Vagina (tissue), 2 donors: ENCODE measurements around the gene SULF2. TPM values are rescaled to one million over a fixed set of nuclear protein-coding genes. Genes with fewer than 3 reads are reported as not detected.

Source experiments
- DNase-seq, 2 donors: peaks; one replicate each; pipeline ENCODE4 v3.0.0-alpha.2; 2017; ENCODE audit errors: extremely low spot score in 2 of 2
- H3K27ac ChIP-seq: fragments of 200-600 bp; sonication (generic); one replicate; pipeline ENCODE4 v1.5.1; 2019
- H3K27me3 ChIP-seq: fragments of 200-600 bp; sonication (generic); one replicate; pipeline ENCODE4 v1.5.1; 2019
- H3K36me3 ChIP-seq, 2 donors: fragments of 200-600 bp; sonication (generic); one replicate each; pipeline ENCODE4 v1.5.1; 2017 to 2019
- H3K4me1 ChIP-seq: fragments of 200-600 bp; sonication (generic); one replicate; pipeline ENCODE4 v1.5.1; 2019
- H3K4me3 ChIP-seq, 2 donors: fragments of 200-600 bp; sonication (generic); 1 replicate in 1 of 2; 2 replicates in 1 of 2; pipeline ENCODE4 v1.5.1; 2016 to 2019
- H3K9me3 ChIP-seq: fragments of 200-600 bp; sonication (generic); one replicate; pipeline ENCODE4 v1.5.1; 2019
- CTCF ChIP-seq, 3 experiments: fragments of 450-650 bp in 2 of 3; fragments of 200-600 bp in 1 of 3; sonication (generic) in 1 of 3; IDR thresholded peaks; one replicate each; pipeline ENCODE4 v1.5.1; 2017 to 2019; ENCODE audit warnings: antibody characterized with exemption in 3 of 3, mild to moderate bottlenecking in 2 of 3, moderate library complexity in 2 of 3
- POLR2A ChIP-seq, 2 donors: fragments of 450-650 bp; IDR thresholded peaks; one replicate each; pipeline ENCODE4 v1.6.1; 2017; ENCODE audit warnings: antibody characterized with exemption in 2 of 2, mild to moderate bottlenecking in 2 of 2, moderate library complexity in 2 of 2
- POLR2AphosphoS5 ChIP-seq, 2 donors: sonication (generic); formaldehyde crosslinking; IDR thresholded peaks; one replicate each; pipeline ENCODE4 v1.9.0; 2017; ENCODE audit warnings: antibody characterized with exemption in 2 of 2, mild to moderate bottlenecking in 2 of 2, low read depth in 1 of 2; ENCODE audit not compliant: insufficient read depth in 1 of 2
- intact Hi-C: fragments of 100-400 bp; cut with DNase I; formaldehyde crosslinking; loops from one replicate; pipeline ENCODE4 v1.15.1; 2023
- total RNA-seq: library from RNA; depleted of rRNA; stranded (reverse); fragments of >200 nt; gene quantifications from one replicate; pipeline ENCODE4 v1.2.3, GENCODE V29; 2016

Gene SULF2
- total RNA-seq, 1 donor from 2014 or later: 157 TPM

GRCh38 chr20:47665221-47665991, 119.9 kb downstream of the SULF2 start:
- H3K27me3 ChIP-seq: no peaks in the 10 kb centered on the region
- H3K36me3 ChIP-seq: peaks cover 0 to 44% of the 10 kb centered on the region in 2 donors
- DNase-seq: no peak
- TF ChIP-seq CTCF (IDR thresholded peaks at IDR 0.05): no peak
- peaks cover 11% of the 10 kb centered on the region for H3K4me1 ChIP-seq
- intact Hi-C loops: no loop called here
- no peak overlapping the region for H3K27ac ChIP-seq
- no peaks in the 10 kb centered on the region for H3K9me3 ChIP-seq
- H3K4me3 ChIP-seq: no peak overlapping the region

DNA sequence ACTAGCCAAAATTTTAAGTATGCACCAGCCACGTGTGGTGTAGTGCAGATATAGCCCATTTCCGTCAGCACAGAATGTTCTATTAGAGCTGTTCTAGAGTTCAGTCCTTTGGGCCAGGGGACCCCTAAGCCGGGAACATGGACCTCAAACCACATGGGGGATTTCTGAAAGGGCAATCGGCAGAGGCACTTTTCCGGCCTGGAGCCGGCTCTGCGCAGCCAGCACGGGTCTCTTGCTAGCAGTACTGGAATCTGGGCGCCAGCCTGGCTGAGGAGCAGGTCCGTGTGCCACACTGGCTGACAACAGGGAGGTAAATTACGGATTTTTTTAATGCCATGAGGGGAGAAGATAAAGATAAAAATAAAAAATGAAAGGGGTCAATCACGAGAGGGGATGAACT, 120.5 kb downstream of the SULF2 start:
- no peak for DNase-seq
- no peak for TF ChIP-seq POLR2AphosphoS5 (IDR thresholded peaks at IDR 0.05; ENCODE audit: insufficient read depth in 1 of 2, low read depth in 1 of 2)
- no peak for TF ChIP-seq POLR2A (IDR thresholded peaks at IDR 0.05)
- no peak for TF ChIP-seq CTCF (IDR thresholded peaks at IDR 0.05)
- Histone ChIP-seq H3K9me3 (no peaks in the 10 kb centered on the region), H3K4me3 (no peak overlapping the region), H3K27ac (no peak overlapping the region), H3K4me1 (peaks cover 11% of the 10 kb centered on the region), H3K27me3 (no peaks in the 10 kb centered on the region), H3K36me3 (peaks cover 0 to 48% of the 10 kb centered on the region in 2 donors)
- intact Hi-C loops: loop anchor here (5.0 kb wide), 1 partner anchor 958 kb away; no protein-coding TSS in a partner anchor

DNA sequence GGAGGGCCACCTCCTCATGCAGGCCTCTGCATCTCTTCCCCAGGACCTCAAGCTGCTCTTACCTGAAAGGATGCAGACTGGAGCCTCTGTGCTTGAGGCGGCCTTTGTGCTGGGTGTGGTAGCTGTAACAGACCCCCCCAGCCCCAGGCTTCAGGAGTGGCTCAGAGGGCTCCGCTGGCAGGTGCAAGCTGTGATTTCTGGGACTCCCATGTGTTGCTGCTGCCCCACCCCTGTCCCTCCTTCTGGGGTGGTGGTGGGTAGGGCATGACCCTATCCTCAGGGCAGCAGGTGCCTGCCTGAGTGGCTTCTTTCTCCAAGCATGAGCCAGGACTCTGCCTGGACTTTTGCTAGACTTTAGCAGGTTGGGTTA, 121.2 kb downstream of the SULF2 start:
- intact Hi-C loops: loop anchor here (5.0 kb wide), 1 partner anchor 958 kb away; no protein-coding TSS in a partner anchor
- no peaks in the 10 kb centered on the region for H3K9me3 ChIP-seq
- TF ChIP-seq POLR2A (IDR thresholded peaks at IDR 0.05) (no peak), POLR2AphosphoS5 (IDR thresholded peaks at IDR 0.05; ENCODE audit: insufficient read depth in 1 of 2, low read depth in 1 of 2) (no peak), CTCF (IDR thresholded peaks at IDR 0.05) (no peak)
- DNase-seq: no peak
- H3K4me1 ChIP-seq: peaks cover 11% of the 10 kb centered on the region
- peaks cover 0 to 54% of the 10 kb centered on the region in 2 donors for H3K36me3 ChIP-seq
- no peak overlapping the region for H3K4me3 ChIP-seq
- peak overlapping the region; percentile 42 for H3K27ac ChIP-seq
- H3K27me3 ChIP-seq: no peaks in the 10 kb centered on the region

DNA sequence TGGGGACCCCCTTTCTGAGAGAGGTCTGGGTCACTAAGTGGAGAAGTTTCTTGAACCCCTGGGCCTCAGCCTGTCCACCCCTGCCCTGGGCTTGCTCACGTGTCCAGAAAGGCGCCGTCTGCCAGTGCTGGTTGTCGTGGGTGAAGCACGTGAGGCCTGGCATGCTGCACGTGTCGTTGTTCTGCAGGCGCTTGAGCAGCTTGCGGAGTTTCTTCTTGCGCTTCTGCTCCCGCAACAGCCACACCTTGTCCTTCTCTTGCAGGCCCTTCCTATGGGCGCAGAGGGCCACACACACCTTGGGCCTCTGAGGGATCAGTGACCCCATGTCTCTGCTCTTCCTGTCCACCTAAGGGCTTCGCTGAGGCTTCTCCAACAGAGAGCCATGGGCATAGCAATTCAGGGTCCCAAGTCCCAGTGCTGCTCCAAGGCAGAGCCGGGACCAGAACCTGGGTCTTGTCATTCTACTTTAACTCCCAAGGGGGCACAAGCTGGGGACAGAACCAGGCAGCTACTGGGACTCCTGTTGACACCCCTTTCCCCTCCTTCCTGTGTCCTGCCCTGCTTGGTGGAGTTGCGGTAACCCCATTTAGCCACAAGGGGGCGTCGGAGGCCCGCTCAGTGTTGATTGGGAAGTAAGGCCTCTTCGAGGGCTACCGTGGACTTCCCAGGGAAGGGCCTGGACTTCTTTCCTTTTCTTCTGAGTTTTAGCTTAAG, 121.8 kb downstream of the SULF2 start:
- intact Hi-C loops: loop anchor here (5.0 kb wide), 1 partner anchor 959 kb away; no protein-coding TSS in a partner anchor
- Histone ChIP-seq H3K27ac (peak overlapping the region; percentile 42), H3K36me3 (peaks cover 0 to 59% of the 10 kb centered on the region in 2 donors)

More for the DNA sequence above, 121.8 kb downstream of the SULF2 start:
- Histone ChIP-seq H3K4me3 (no peak overlapping the region), H3K27me3 (no peaks in the 10 kb centered on the region), H3K4me1 (peaks cover 11% of the 10 kb centered on the region), H3K9me3 (no peaks in the 10 kb centered on the region)
- DNase-seq: no peak
- TF ChIP-seq POLR2AphosphoS5 (IDR thresholded peaks at IDR 0.05; ENCODE audit: insufficient read depth in 1 of 2, low read depth in 1 of 2) (peak in 1 of 2 donors; percentile 10), CTCF (IDR thresholded peaks at IDR 0.05) (peak; percentile 92 to 95 (median 94)), POLR2A (IDR thresholded peaks at IDR 0.05) (no peak)
